HepG2 (cell line): ENCODE data around the gene HS6ST2. TPM values are rescaled to one million over a fixed set of nuclear protein-coding genes. Genes with fewer than 3 reads are reported as not detected.

Experiments
- ARID4A ChIP-seq: sonication (generic); formaldehyde crosslinking; IDR thresholded peaks from 2 replicates; pipeline ENCODE4 v1.5.0; 2020; ENCODE audit warnings: mild to moderate bottlenecking, missing genetic modification reagents, borderline replicate concordance
- CBFB ChIP-seq: sonication (generic); formaldehyde crosslinking; IDR thresholded peaks from 2 replicates; pipeline ENCODE4 v1.4.0; 2020; ENCODE audit warnings: missing genetic modification reagents
- CENPT ChIP-seq: sonication (generic); formaldehyde crosslinking; IDR thresholded peaks from 2 replicates; pipeline ENCODE4 v1.8.0; 2022; ENCODE audit warnings: low read depth, mild to moderate bottlenecking, moderate library complexity, missing genetic modification reagents
- DDIT3 ChIP-seq: sonication (generic); formaldehyde crosslinking; IDR thresholded peaks from 2 replicates; pipeline ENCODE4 v1.4.0; 2020; ENCODE audit warnings: mild to moderate bottlenecking, missing genetic modification reagents
- DNMT3B ChIP-seq: conservative IDR thresholded peaks from 2 replicates; pipeline ENCODE4 v1.6.1; 2016; ENCODE audit warnings: missing biosample characterization, control low read depth
- FOXA3 ChIP-seq: IDR thresholded peaks from 2 replicates; pipeline ENCODE4 v1.6.1; 2016; ENCODE audit warnings: missing genetic modification reagents, missing compliant biosample characterization
- GATAD1 ChIP-seq: IDR thresholded peaks from 2 replicates; pipeline ENCODE4 v1.6.1; 2016; ENCODE audit warnings: missing genetic modification reagents, missing compliant biosample characterization
- GFI1 ChIP-seq: sonication (generic); formaldehyde crosslinking; IDR thresholded peaks from 2 replicates; pipeline ENCODE4 v1.5.0; 2020; ENCODE audit warnings: missing genetic modification reagents, mild to moderate bottlenecking, borderline replicate concordance
- HES4 ChIP-seq: sonication (generic); formaldehyde crosslinking; IDR thresholded peaks from 2 replicates; pipeline ENCODE4 v1.9.0; 2021; ENCODE audit warnings: mild to moderate bottlenecking, missing genetic modification reagents, borderline replicate concordance
- MTF2 ChIP-seq: sonication (generic); formaldehyde crosslinking; IDR thresholded peaks from 2 replicates; pipeline ENCODE4 v1.5.0; 2020; ENCODE audit warnings: missing genetic modification reagents, borderline replicate concordance
- PBX2 ChIP-seq: IDR thresholded peaks from 2 replicates; pipeline ENCODE4 v1.6.1; 2016; ENCODE audit warnings: control low read depth
- POGZ ChIP-seq: sonication (generic); formaldehyde crosslinking; IDR thresholded peaks from 2 replicates; pipeline ENCODE4 v1.4.0; 2020; ENCODE audit warnings: mild to moderate bottlenecking, missing genetic modification reagents
- REPIN1 ChIP-seq: sonication (generic); formaldehyde crosslinking; IDR thresholded peaks from 2 replicates; pipeline ENCODE4 v1.8.0; 2022; ENCODE audit warnings: missing genetic modification reagents, low read depth, mild to moderate bottlenecking, borderline replicate concordance
- SAP130 ChIP-seq: IDR thresholded peaks from 2 replicates; pipeline ENCODE4 v1.6.1; 2016; ENCODE audit warnings: low read depth
- SETDB1 ChIP-seq: sonication (generic); formaldehyde crosslinking; IDR thresholded peaks from 2 replicates; pipeline ENCODE4 v1.5.1; 2020; ENCODE audit warnings: missing genetic modification reagents, mild to moderate bottlenecking, borderline replicate concordance
- SP4 ChIP-seq: sonication (generic); formaldehyde crosslinking; IDR thresholded peaks from 2 replicates; pipeline ENCODE4 v1.8.1; 2023; ENCODE audit warnings: mild to moderate bottlenecking, missing genetic modification reagents
- TOPORS ChIP-seq: sonication (generic); formaldehyde crosslinking; IDR thresholded peaks from 2 replicates; pipeline ENCODE4 v1.8.0; 2023; ENCODE audit warnings: mild to moderate bottlenecking, missing genetic modification reagents
- ZBTB3 ChIP-seq: sonication (generic); formaldehyde crosslinking; IDR thresholded peaks from 2 replicates; pipeline ENCODE4 v1.4.0; 2020; ENCODE audit warnings: low read depth, mild to moderate bottlenecking, moderate library complexity, missing genetic modification reagents, borderline replicate concordance
- ZNF121 ChIP-seq: sonication (generic); formaldehyde crosslinking; IDR thresholded peaks from 2 replicates; pipeline ENCODE4 v1.5.0; 2020; ENCODE audit warnings: mild to moderate bottlenecking, missing genetic modification reagents
- ZNF382 ChIP-seq: sonication (generic); formaldehyde crosslinking; IDR thresholded peaks from 2 replicates; pipeline ENCODE4 v1.5.0; 2020; ENCODE audit warnings: missing genetic modification reagents, mild to moderate bottlenecking, borderline replicate concordance
- ZNF546 ChIP-seq: sonication (generic); formaldehyde crosslinking; conservative IDR thresholded peaks from 2 replicates; pipeline ENCODE4 v1.8.1; 2023; ENCODE audit warnings: mild to moderate bottlenecking, missing genetic modification reagents
- ZNF564 ChIP-seq: sonication (generic); formaldehyde crosslinking; IDR thresholded peaks from 2 replicates; pipeline ENCODE4 v1.8.1; 2023; ENCODE audit warnings: mild to moderate bottlenecking, missing genetic modification reagents
- ZNF747 ChIP-seq: sonication (generic); formaldehyde crosslinking; IDR thresholded peaks from 2 replicates; pipeline ENCODE4 v1.8.1; 2023; ENCODE audit warnings: missing genetic modification reagents, mild to moderate bottlenecking, borderline replicate concordance
- ZNF839 ChIP-seq: sonication (generic); formaldehyde crosslinking; IDR thresholded peaks from 2 replicates; pipeline ENCODE4 v1.4.0; 2020; ENCODE audit warnings: missing genetic modification reagents, mild to moderate bottlenecking, borderline replicate concordance
- ZNF841 ChIP-seq: sonication (generic); formaldehyde crosslinking; IDR thresholded peaks from 2 replicates; pipeline ENCODE4 v1.8.1; 2023; ENCODE audit warnings: missing genetic modification reagents, borderline replicate concordance
- polyA plus RNA-seq, 8 experiments: library from polyadenylated mRNA; depleted of rRNA in 3 of 8; stranded (reverse) in 7 of 8; unstranded in 1 of 8; fragments of >200 nt; fragmentation: Illumina TruSeq in 4 of 8; extraction: Trizol in 4 of 8; gene quantifications; 2 replicates each; pipeline versions ENCODE4 v1.2.1 to v1.2.3, GENCODE V29; 2011 to 2016; ENCODE audit warnings: low read depth in 4 of 8, missing spikeins in 1 of 8, mixed read lengths in 1 of 8; ENCODE audit not compliant: insufficient read depth in 1 of 8
- total RNA-seq, 5 experiments: library from RNA; depleted of rRNA; stranded (reverse); fragments of >200 nt; fragmentation: Illumina TruSeq; extraction: Trizol; gene quantifications; 2 replicates each; pipeline ENCODE4 v1.2.3, GENCODE V29; 2016; ENCODE audit warnings: low read depth in 1 of 5

The HS6ST2 gene
- total and polyA plus RNA-seq, 2 of the 13 experiments (the other 11 are each of a cell fraction or from before 2014, with no cell fraction given) = 0.05 TPM; not detected in 1

GRCh38 chrX:132590350-132591026, 367.9 kb downstream of the HS6ST2 start (continued):
- TF ChIP-seq ZNF564 (CRISPR knock-in tag) (no peak), GATAD1 (CRISPR knock-in tag) (peak; percentile 54; the same call in 1 of the 2 replicates), ZNF546 (CRISPR knock-in tag) (no peak), CBFB (CRISPR knock-in tag) (peak; percentile 89), ZNF747 (CRISPR knock-in tag) (no peak), GFI1 (CRISPR knock-in tag) (peak; percentile 82), ARID4A (peak; percentile 65; the same call in 1 of the 2 replicates), SETDB1 (CRISPR knock-in tag) (no peak), PBX2 (peak; percentile 12; the same call in 1 of the 2 replicates), ZNF839 (no peak), HES4 (no peak), TOPORS (CRISPR knock-in tag) (no peak), SP4 (no peak), ZNF841 (CRISPR knock-in tag) (no peak; the same call in 1 of the 2 replicates), ZBTB3 (CRISPR knock-in tag) (no peak), CENPT (CRISPR knock-in tag) (no peak), POGZ (CRISPR knock-in tag) (peak; percentile 81), FOXA3 (peak; percentile 95), SAP130 (CRISPR knock-in tag) (peak; percentile 92), DNMT3B (CRISPR knock-in tag) (no peak), MTF2 (CRISPR knock-in tag) (no peak), ZNF121 (CRISPR knock-in tag) (no peak), ZNF382 (CRISPR knock-in tag) (no peak), DDIT3 (no peak), REPIN1 (CRISPR knock-in tag) (peak; percentile 68; the same call in 1 of the 2 replicates)
